Measurements from ENCODE around the gene ASPHD1.
"Not testable (repeated sequence)": the region's sequence is repeated elsewhere in the genome, so short reads cannot be mapped to it uniquely, and the experiment has no call there.

The ASPHD1 gene

GRCh38 chr16:29904947-29905346 is 4.7 kb downstream of the ASPHD1 start:
- POLR2A ChIA-PET: no interaction called here
- peaks cover 0 to 2% (median 0%) of the 10 kb centered on the region in 4 experiments for H3K36me3 ChIP-seq (ENCODE audit: control insufficient read depth in 4 of 4, insufficient read depth in 4 of 4, low read length in 3 of 4)
- CTCF ChIA-PET: no interaction called here
- H3K4me3 ChIP-seq (ENCODE audit: control insufficient read depth in 1 of 7, extremely low read depth in 1 of 7, insufficient read depth in 4 of 7, low read depth in 2 of 7, low read length in 6 of 7): no peak overlapping the region
- H3K27me3 ChIP-seq (replicated peaks in 2 of 5; ENCODE audit: control insufficient read depth in 4 of 5, insufficient read depth in 5 of 5, low read length in 4 of 5): peaks cover 0 to 8% (median 2%) of the 10 kb centered on the region in 5 experiments
- WGBS (ENCODE audit: insufficient coverage): 100% methylated on average over 7 of the region's 7 CpGs
- H3K4me1 ChIP-seq (ENCODE audit: control extremely low read depth in 1 of 4, control insufficient read depth in 4 of 4, insufficient read depth in 4 of 4, low read length in 3 of 4): peaks cover 0 to 15% (median 7%) of the 10 kb centered on the region in 4 experiments
- DNase-seq: no peak
- H3K27ac ChIP-seq (ENCODE audit: insufficient read depth in 1 of 2, low read depth in 1 of 2, low read length in 2 of 2, poor library complexity in 1 of 2, severe bottlenecking in 2 of 2): no peak overlapping the region
- no peaks in the 10 kb centered on the region for H3K9me3 ChIP-seq (ENCODE audit: control extremely low read depth in 1 of 5, control insufficient read depth in 4 of 5, insufficient read depth in 2 of 5, low read depth in 1 of 5, low read length in 4 of 5)

DNA sequence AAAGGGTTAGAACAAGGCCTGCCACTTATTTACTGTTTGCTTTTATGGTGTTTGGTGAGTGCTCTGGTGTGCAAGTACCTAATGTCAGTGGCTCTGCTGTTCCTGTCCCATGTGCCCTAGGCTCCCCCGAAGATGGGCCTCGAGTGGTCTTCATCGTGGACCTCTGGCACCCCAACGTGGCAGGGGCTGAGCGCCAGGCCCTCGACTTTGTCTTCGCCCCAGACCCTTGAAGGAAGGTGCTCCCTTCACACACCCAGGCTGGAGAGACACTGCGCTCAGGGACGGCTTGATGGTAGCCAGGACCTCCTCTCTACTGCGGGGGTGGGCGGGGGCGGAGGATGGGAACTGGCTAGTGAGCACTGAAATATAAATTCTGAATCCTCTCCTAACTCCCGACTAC is 5.4 kb downstream of the ASPHD1 start:
- 96% methylated on average over 6 of the region's 13 CpGs for WGBS (ENCODE audit: insufficient coverage)
- peaks cover 0 to 11% (median 3%) of the 10 kb centered on the region in 4 experiments for H3K4me1 ChIP-seq (ENCODE audit: control extremely low read depth in 1 of 4, control insufficient read depth in 4 of 4, insufficient read depth in 4 of 4, low read length in 3 of 4)
- no peak for DNase-seq
- H3K9me3 ChIP-seq (ENCODE audit: control extremely low read depth in 1 of 5, control insufficient read depth in 4 of 5, insufficient read depth in 2 of 5, low read depth in 1 of 5, low read length in 4 of 5): no peaks in the 10 kb centered on the region
- CTCF ChIA-PET: no interaction called here
- peaks cover 0 to 8% (median 2%) of the 10 kb centered on the region in 5 experiments for H3K27me3 ChIP-seq (replicated peaks in 2 of 5; ENCODE audit: control insufficient read depth in 4 of 5, insufficient read depth in 5 of 5, low read length in 4 of 5)
- no peak overlapping the region for H3K4me3 ChIP-seq (ENCODE audit: control insufficient read depth in 1 of 7, extremely low read depth in 1 of 7, insufficient read depth in 4 of 7, low read depth in 2 of 7, low read length in 6 of 7)
- H3K36me3 ChIP-seq (ENCODE audit: control insufficient read depth in 4 of 4, insufficient read depth in 4 of 4, low read length in 3 of 4): peaks cover 0 to 2% (median 0%) of the 10 kb centered on the region in 4 experiments
- H3K27ac ChIP-seq (ENCODE audit: insufficient read depth in 1 of 2, low read depth in 1 of 2, low read length in 2 of 2, poor library complexity in 1 of 2, severe bottlenecking in 2 of 2): no peak overlapping the region
- POLR2A ChIA-PET: no interaction called here

DNA sequence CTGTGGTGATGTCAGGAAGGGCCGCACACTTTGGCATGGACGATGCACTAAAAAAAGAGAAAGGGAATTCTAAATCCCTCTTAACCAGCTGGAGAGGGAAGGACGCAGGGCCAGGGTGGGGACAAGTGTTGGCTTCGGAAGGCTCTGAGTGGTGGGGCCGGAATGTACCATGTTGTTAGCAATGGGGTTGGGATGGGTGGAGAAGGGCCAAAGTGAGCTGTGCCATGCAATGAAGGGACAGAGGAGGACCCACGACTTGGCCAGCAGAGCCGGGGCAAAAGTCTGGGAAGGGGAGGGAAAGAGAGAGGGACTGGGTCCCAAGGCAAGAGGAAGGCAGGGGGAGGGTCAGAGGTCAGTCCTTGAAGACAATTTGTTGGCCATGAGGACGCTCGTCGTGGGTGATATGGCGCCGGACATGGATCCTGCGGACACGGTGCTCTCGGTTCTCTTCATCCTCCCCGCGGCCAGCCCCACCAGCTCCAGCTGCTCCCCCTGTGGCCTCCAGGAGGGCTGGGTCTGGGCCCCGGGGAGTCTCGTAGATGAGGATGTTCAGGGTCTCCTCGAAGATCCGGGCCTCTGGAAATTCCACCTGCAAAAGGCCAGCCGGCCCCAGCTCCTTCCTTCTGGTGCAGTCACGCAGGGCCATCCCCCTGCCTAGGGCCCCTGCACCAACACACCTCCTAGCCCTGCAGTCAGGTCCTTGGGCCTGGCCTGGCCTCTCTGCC is 6.4 kb downstream of the ASPHD1 start:
- no peak for DNase-seq
- WGBS (ENCODE audit: insufficient coverage): 93% methylated on average over 21 of the region's 23 CpGs

GRCh38 chr16:29907973-29908372 is 7.7 kb downstream of the ASPHD1 start:
- ChIA-PET CTCF (no interaction called here), POLR2A (no interaction called here)
- Histone ChIP-seq H3K27ac (ENCODE audit: insufficient read depth in 1 of 2, low read depth in 1 of 2, low read length in 2 of 2, poor library complexity in 1 of 2, severe bottlenecking in 2 of 2) (no peak overlapping the region), H3K4me3 (ENCODE audit: control insufficient read depth in 1 of 7, extremely low read depth in 1 of 7, insufficient read depth in 4 of 7, low read depth in 2 of 7, low read length in 6 of 7) (no peak overlapping the region), H3K9me3 (ENCODE audit: control extremely low read depth in 1 of 5, control insufficient read depth in 4 of 5, insufficient read depth in 2 of 5, low read depth in 1 of 5, low read length in 4 of 5) (no peaks in the 10 kb centered on the region), H3K36me3 (ENCODE audit: control insufficient read depth in 4 of 4, insufficient read depth in 4 of 4, low read length in 3 of 4) (peaks cover 0 to 2% (median 0%) of the 10 kb centered on the region in 4 experiments), H3K27me3 (replicated peaks in 2 of 5; ENCODE audit: control insufficient read depth in 4 of 5, insufficient read depth in 5 of 5, low read length in 4 of 5) (no peaks in the 10 kb centered on the region), H3K4me1 (ENCODE audit: control extremely low read depth in 1 of 4, control insufficient read depth in 4 of 4, insufficient read depth in 4 of 4, low read length in 3 of 4) (peaks cover 0 to 9% (median 1%) of the 10 kb centered on the region in 4 experiments)
- no peak for DNase-seq
- WGBS (ENCODE audit: insufficient coverage): 88% methylated on average over 1 of the region's 2 CpGs

More for the DNA sequence above, 6.4 kb downstream of the ASPHD1 start:
- no peak overlapping the region for H3K27ac ChIP-seq (ENCODE audit: insufficient read depth in 1 of 2, low read depth in 1 of 2, low read length in 2 of 2, poor library complexity in 1 of 2, severe bottlenecking in 2 of 2)
- no peak overlapping the region for H3K4me3 ChIP-seq (ENCODE audit: control insufficient read depth in 1 of 7, extremely low read depth in 1 of 7, insufficient read depth in 4 of 7, low read depth in 2 of 7, low read length in 6 of 7)
- POLR2A ChIA-PET: no interaction called here
- CTCF ChIA-PET: no interaction called here
- peaks cover 0 to 2% (median 0%) of the 10 kb centered on the region in 4 experiments for H3K36me3 ChIP-seq (ENCODE audit: control insufficient read depth in 4 of 4, insufficient read depth in 4 of 4, low read length in 3 of 4)
- H3K9me3 ChIP-seq (ENCODE audit: control extremely low read depth in 1 of 5, control insufficient read depth in 4 of 5, insufficient read depth in 2 of 5, low read depth in 1 of 5, low read length in 4 of 5): no peaks in the 10 kb centered on the region
- peaks cover 0 to 9% (median 1%) of the 10 kb centered on the region in 4 experiments for H3K4me1 ChIP-seq (ENCODE audit: control extremely low read depth in 1 of 4, control insufficient read depth in 4 of 4, insufficient read depth in 4 of 4, low read length in 3 of 4)
- H3K27me3 ChIP-seq (replicated peaks in 2 of 5; ENCODE audit: control insufficient read depth in 4 of 5, insufficient read depth in 5 of 5, low read length in 4 of 5): peaks cover 0 to 3% (median 0%) of the 10 kb centered on the region in 5 experiments

- POLR2A ChIA-PET: no interaction called here
- Histone ChIP-seq H3K27me3 (replicated peaks in 2 of 5; ENCODE audit: control insufficient read depth in 4 of 5, insufficient read depth in 5 of 5, low read length in 4 of 5) (no peaks in the 10 kb centered on the region), H3K27ac (ENCODE audit: insufficient read depth in 1 of 2, low read depth in 1 of 2, low read length in 2 of 2, poor library complexity in 1 of 2, severe bottlenecking in 2 of 2) (no peak overlapping the region), H3K9me3 (ENCODE audit: control extremely low read depth in 1 of 5, control insufficient read depth in 4 of 5, insufficient read depth in 2 of 5, low read depth in 1 of 5, low read length in 4 of 5) (no peaks in the 10 kb centered on the region), H3K4me1 (ENCODE audit: control extremely low read depth in 1 of 4, control insufficient read depth in 4 of 4, insufficient read depth in 4 of 4, low read length in 3 of 4) (peaks cover 0 to 9% (median 1%) of the 10 kb centered on the region in 4 experiments), H3K4me3 (ENCODE audit: control insufficient read depth in 1 of 7, extremely low read depth in 1 of 7, insufficient read depth in 4 of 7, low read depth in 2 of 7, low read length in 6 of 7) (no peak overlapping the region), H3K36me3 (ENCODE audit: control insufficient read depth in 4 of 4, insufficient read depth in 4 of 4, low read length in 3 of 4) (peaks cover 0 to 5% (median 2%) of the 10 kb centered on the region in 4 experiments)
- no peak for DNase-seq
- CTCF ChIA-PET: interaction anchor here (1.1 to 1.5 kb wide), 2 partner anchors 16 to 18 kb away, joined by 3 to 4 read pairs; partner anchors contain the start of gene KCTD13
- 100% methylated on average over 1 of the region's 2 CpGs for WGBS (ENCODE audit: insufficient coverage)
Measured at GRCh38 chr16:29908719-29909220, 8.5 kb downstream of the ASPHD1 start.

- ChIA-PET CTCF (interaction anchor here (0.9 to 1.5 kb wide), 3 partner anchors 17 to 97 kb away, joined by 3 to 4 read pairs (median 3); partner anchors contain the start of gene KCTD13), POLR2A (interaction anchor here (0.6 kb wide), 1 partner anchor 62 kb away, joined by 3 read pairs; no protein-coding TSS in a partner anchor)
- Histone ChIP-seq H3K4me1 (ENCODE audit: control extremely low read depth in 1 of 4, control insufficient read depth in 4 of 4, insufficient read depth in 4 of 4, low read length in 3 of 4) (peaks cover 0 to 9% (median 1%) of the 10 kb centered on the region in 4 experiments), H3K4me3 (ENCODE audit: control insufficient read depth in 1 of 7, extremely low read depth in 1 of 7, insufficient read depth in 4 of 7, low read depth in 2 of 7, low read length in 6 of 7) (no peak overlapping the region), H3K27me3 (replicated peaks in 2 of 5; ENCODE audit: control insufficient read depth in 4 of 5, insufficient read depth in 5 of 5, low read length in 4 of 5) (no peaks in the 10 kb centered on the region), H3K27ac (ENCODE audit: insufficient read depth in 1 of 2, low read depth in 1 of 2, low read length in 2 of 2, poor library complexity in 1 of 2, severe bottlenecking in 2 of 2) (no peak overlapping the region), H3K9me3 (ENCODE audit: control extremely low read depth in 1 of 5, control insufficient read depth in 4 of 5, insufficient read depth in 2 of 5, low read depth in 1 of 5, low read length in 4 of 5) (no peaks in the 10 kb centered on the region), H3K36me3 (ENCODE audit: control insufficient read depth in 4 of 4, insufficient read depth in 4 of 4, low read length in 3 of 4) (peaks cover 0 to 8% (median 3%) of the 10 kb centered on the region in 4 experiments)
- no peak for DNase-seq
- WGBS (ENCODE audit: insufficient coverage): 90% methylated on average over 2 of the region's 2 CpGs
Measured at GRCh38 chr16:29909391-29909790, 9.1 kb downstream of the ASPHD1 start.

GRCh38 chr16:29909851-29910250 is 9.6 kb downstream of the ASPHD1 start:
- H3K9me3 ChIP-seq (ENCODE audit: control extremely low read depth in 1 of 5, control insufficient read depth in 4 of 5, insufficient read depth in 2 of 5, low read depth in 1 of 5, low read length in 4 of 5); H3K36me3 ChIP-seq (ENCODE audit: control insufficient read depth in 4 of 4, insufficient read depth in 4 of 4, low read length in 3 of 4); H3K4me3 ChIP-seq (ENCODE audit: control insufficient read depth in 1 of 7, extremely low read depth in 1 of 7, insufficient read depth in 4 of 7, low read depth in 2 of 7, low read length in 6 of 7); H3K4me1 ChIP-seq (ENCODE audit: control extremely low read depth in 1 of 4, control insufficient read depth in 4 of 4, insufficient read depth in 4 of 4, low read length in 3 of 4); POLR2A ChIA-PET; H3K27me3 ChIP-seq (replicated peaks in 2 of 5; ENCODE audit: control insufficient read depth in 4 of 5, insufficient read depth in 5 of 5, low read length in 4 of 5); DNase-seq; H3K27ac ChIP-seq (ENCODE audit: insufficient read depth in 1 of 2, low read depth in 1 of 2, low read length in 2 of 2, poor library complexity in 1 of 2, severe bottlenecking in 2 of 2): not testable (repeated sequence)
- CTCF ChIA-PET: interaction anchor here (0.9 to 1.5 kb wide), 3 partner anchors 16 to 96 kb away, joined by 3 to 4 read pairs (median 3); partner anchors contain the start of gene KCTD13
- no CpG with 5 or more reads among the region's 6 CpGs for WGBS (ENCODE audit: insufficient coverage)
